GM12873 (cell line): ENCODE measurements around the gene PTPN3.

ENCODE experiments used
- CTCF ChIP-seq: IDR thresholded peaks from 2 replicates; pipeline ENCODE4 v1.5.1; 2012; ENCODE audit warnings: low read depth, mild to moderate bottlenecking, moderate library complexity, low read length, control low read depth; ENCODE audit not compliant: insufficient read depth; ENCODE audit errors: missing control alignments

Gene PTPN3

GRCh38 chr9:109488791-109489492 is 9.2 kb downstream of the PTPN3 start:
- TF ChIP-seq CTCF = no peak

- no peak for TF ChIP-seq CTCF
Measured at GRCh38 chr9:109488351-109488750, 9.8 kb downstream of the PTPN3 start.

- no peak for TF ChIP-seq CTCF
Measured at GRCh38 chr9:109487247-109487646, 10.9 kb downstream of the PTPN3 start.

GRCh38 chr9:109483744-109484429 is 14.2 kb downstream of the PTPN3 start:
- no peak for TF ChIP-seq CTCF

GRCh38 chr9:109482391-109482916 is 15.7 kb downstream of the PTPN3 start:
- no peak for TF ChIP-seq CTCF

GRCh38 chr9:109481856-109482255 is 16.3 kb downstream of the PTPN3 start:
- TF ChIP-seq CTCF = no peak

- no peak for TF ChIP-seq CTCF
Measured at GRCh38 chr9:109479822-109480221, 18.3 kb downstream of the PTPN3 start.
